Measurements from ENCODE around the gene MOGAT1. TPM values are rescaled to one million over a fixed set of nuclear protein-coding genes. Genes with fewer than 3 reads are reported as not detected.

Gene MOGAT1
- total RNA-seq, 8 experiments from 2014 or later: not detected

DNA sequence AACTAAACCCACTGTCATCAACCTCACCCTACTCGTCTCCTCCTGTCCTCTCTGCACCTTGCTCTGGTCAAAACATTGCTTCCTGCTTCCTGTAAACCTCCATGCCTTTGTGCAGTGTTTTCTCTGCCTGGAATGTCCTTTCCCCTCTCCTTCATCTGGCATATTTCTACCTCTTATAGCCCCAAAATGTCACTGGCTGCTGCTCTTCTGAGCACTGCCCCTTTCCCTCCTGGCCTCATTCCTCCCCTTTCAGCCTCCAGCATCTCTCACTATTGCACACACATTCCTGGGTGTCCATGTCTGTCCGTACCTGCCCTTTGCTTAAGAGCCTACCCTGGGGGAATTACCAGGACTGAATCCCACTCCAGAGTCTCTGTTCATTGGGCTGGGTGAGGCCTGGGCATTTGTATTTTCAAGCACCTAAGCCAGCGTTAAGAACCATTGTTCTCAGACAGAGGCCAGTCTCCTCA lies 84.9 kb downstream of the MOGAT1 start:
- Histone ChIP-seq H3K27ac (no peak overlapping the region), H3K4me1 (replicated peaks in 1 of 2) (peaks cover 0 to 4% of the 10 kb centered on the region in 2 donors), H3K4me3 (no peak overlapping the region)
- WGBS, 10 experiments: 0 to 100% (median 60%) methylated on average over 1 to 2 of the region's 3 CpGs; no CpG with 5 or more reads in 1 of the 10 experiments
- in situ Hi-C loops (cut with MboI; ENCODE audit: low pct_unique_long_range_greater_than_20kb in 2 of 9, low sequenced_read_pairs in 9 of 9, unreplicated experiment in 9 of 9): no loop called here
- ATAC-seq (replicated peaks in 6 of 8): peak in 3 of 8 experiments; percentile 11 to 13 (median 12)

DNA sequence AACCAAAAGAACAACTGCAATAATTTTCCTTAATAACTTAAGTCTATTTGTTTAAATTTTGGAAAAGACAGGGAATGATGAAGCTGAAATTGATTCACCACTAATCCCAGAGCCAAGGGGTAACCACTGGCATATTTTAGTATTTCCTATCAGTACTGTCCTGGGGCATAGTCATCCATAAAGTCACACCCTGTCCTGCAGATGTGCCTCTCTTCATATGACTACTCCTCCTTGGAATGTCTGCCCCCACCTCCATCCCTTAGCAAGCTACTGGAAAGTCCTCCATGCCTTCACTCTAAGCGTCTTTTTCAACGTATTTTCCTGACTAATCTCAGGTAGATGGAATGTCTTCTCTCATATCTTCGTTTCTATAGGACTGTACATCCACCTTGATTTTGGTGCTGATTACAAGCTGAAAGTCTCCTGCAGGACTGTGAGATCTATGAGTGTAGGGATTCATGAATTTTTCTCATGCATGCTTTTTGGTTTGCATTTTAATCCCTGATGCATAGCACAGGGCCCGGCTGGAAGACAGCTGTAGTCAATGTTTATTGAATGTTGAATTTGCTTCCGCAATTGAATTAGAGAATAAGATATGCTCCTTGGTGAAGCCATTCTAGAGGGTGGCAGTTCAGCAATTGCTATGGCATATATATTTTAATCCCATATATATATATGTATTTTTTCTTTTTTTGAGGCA lies 85.6 kb downstream of the MOGAT1 start:
- H3K4me3 ChIP-seq: no peak overlapping the region
- H3K27ac ChIP-seq: no peak overlapping the region
- in situ Hi-C loops (cut with MboI; ENCODE audit: low pct_unique_long_range_greater_than_20kb in 2 of 9, low sequenced_read_pairs in 9 of 9, unreplicated experiment in 9 of 9): no loop called here
- ATAC-seq (replicated peaks in 6 of 8): peak in 3 of 8 experiments; percentile 92 to 94 (median 93)
- H3K4me1 ChIP-seq (replicated peaks in 1 of 2): peaks cover 0 to 4% of the 10 kb centered on the region in 2 donors
- WGBS, 10 experiments: 0 to 74% (median 54%) methylated on average over 1 to 5 of the region's 5 CpGs; no CpG with 5 or more reads in 1 of the 10 experiments

Other genes starting within 250 kb of the MOGAT1 start
- 1 to 10 TPM in 3 of 8 experiments, under 1 TPM in 5; 0.22 to 2.2 (median 0.87) TPM for gene SGPP2, start 247.1 kb upstream of the MOGAT1 start, total RNA-seq
- 10 to 100 TPM; 25.9 to 41.0 (median 32.7) TPM for gene FARSB, start 15.6 kb upstream of the MOGAT1 start, total RNA-seq
- 100 to 1,000 TPM in 2 of 8 experiments, 10 to 100 TPM in 6; 55.0 to 253 (median 94.8) TPM for gene ACSL3, start 189.4 kb downstream of the MOGAT1 start, total RNA-seq

All from motor neuron (in vitro differentiated cells).